ENCODE data around the gene KCNQ5. TPM values are rescaled to one million over a fixed set of nuclear protein-coding genes. Genes with fewer than 3 reads are reported as not detected.

KCNQ5 gene
- total and polyA plus RNA-seq, 2 of the 8 experiments (the other 6 are each of a cell fraction or from before 2014, with no cell fraction given), result 0.83 to 1.2 TPM

- TF ChIP-seq CHD7 (IDR thresholded peaks at IDR 0.05; ENCODE audit: insufficient replicate concordance, low read length) (no peak), SRF (IDR thresholded peaks at IDR 0.05; ENCODE audit: low read depth, low read length) (no peak), BRCA1 (IDR thresholded peaks at IDR 0.05; ENCODE audit: low read depth, low read length) (no peak), KDM4A (IDR thresholded peaks at IDR 0.05; ENCODE audit: low read depth, low read length, severe bottlenecking) (no peak)
Measured at GRCh38 chr6:73032586-73032985, 410.7 kb downstream of the KCNQ5 start (continued).

Measured in H1 (cell line).